Ascending aorta (tissue), 2 donors: Measurements from ENCODE around the gene PFKFB4. TPM values are rescaled to one million over a fixed set of nuclear protein-coding genes. Genes with fewer than 3 reads are reported as not detected.
"Not testable (repeated sequence)": the region's sequence is repeated elsewhere in the genome, so short reads cannot be mapped to it uniquely, and the experiment has no call there.

Experiments
- DNase-seq, 2 donors: peaks; one replicate each; pipeline ENCODE4 v3.0.0-alpha.2; 2019; ENCODE audit warnings: low spot score in 2 of 2
- H3K27ac ChIP-seq, 2 donors: fragments of 200-600 bp; sonication (generic); one replicate each; pipeline ENCODE4 v1.5.1; 2016 to 2017; ENCODE audit warnings: mild to moderate bottlenecking in 1 of 2
- H3K27me3 ChIP-seq: fragments of 200-600 bp; sonication (generic); one replicate; pipeline ENCODE4 v1.5.1; 2017
- H3K36me3 ChIP-seq, 2 donors: fragments of 200-600 bp; sonication (generic); one replicate each; pipeline ENCODE4 v1.5.1; 2016
- H3K4me1 ChIP-seq, 2 donors: fragments of 200-600 bp; sonication (generic); one replicate each; pipeline ENCODE4 v1.5.1; 2016 to 2017; ENCODE audit warnings: mild to moderate bottlenecking in 1 of 2
- H3K4me3 ChIP-seq, 2 donors: fragments of 200-600 bp; sonication (generic); one replicate each; pipeline ENCODE4 v1.5.1; 2016 to 2017; ENCODE audit warnings: mild to moderate bottlenecking in 1 of 2
- H3K9me3 ChIP-seq, 2 donors: fragments of 200-600 bp; sonication (generic); one replicate each; pipeline ENCODE4 v1.5.1; 2016
- CTCF ChIP-seq, 3 experiments: fragments of 200-600 bp in 2 of 3; fragments of 450-650 bp in 1 of 3; sonication (generic) in 2 of 3; IDR thresholded peaks; one replicate each; pipeline ENCODE4 v1.5.1; 2016 to 2019; ENCODE audit warnings: antibody characterized with exemption in 3 of 3, mild to moderate bottlenecking in 1 of 3, moderate library complexity in 1 of 3
- intact Hi-C: fragments of 100-400 bp; cut with DNase I; formaldehyde crosslinking; loops from one replicate; pipeline ENCODE4 v1.15.1; 2023
- total RNA-seq: library from RNA; depleted of rRNA; stranded (reverse); fragments of >200 nt; gene quantifications from one replicate; pipeline ENCODE4 v1.1.0, GENCODE V29; 2016

Gene PFKFB4
- total RNA-seq, 1 donor from 2014 or later: 3.7 TPM

GRCh38 chr3:48535578-48535977 lies 21.0 kb downstream of the PFKFB4 start:
- no peaks in the 10 kb centered on the region for H3K27me3 ChIP-seq
- no peak overlapping the region for H3K4me3 ChIP-seq
- H3K27ac ChIP-seq: no peak overlapping the region
- no peak for DNase-seq
- H3K9me3 ChIP-seq: no peaks in the 10 kb centered on the region
- peaks cover 21 to 44% of the 10 kb centered on the region in 2 donors for H3K36me3 ChIP-seq
- intact Hi-C loops: no loop called here
- TF ChIP-seq CTCF (IDR thresholded peaks at IDR 0.05): no peak
- H3K4me1 ChIP-seq: no peaks in the 10 kb centered on the region

GRCh38 chr3:48532977-48533337 lies 23.6 kb downstream of the PFKFB4 start:
- Histone ChIP-seq H3K27me3 (no peaks in the 10 kb centered on the region), H3K27ac (no peak overlapping the region), H3K36me3 (peaks cover 17 to 32% of the 10 kb centered on the region in 2 donors), H3K9me3 (no peaks in the 10 kb centered on the region), H3K4me3 (no peak overlapping the region), H3K4me1 (no peaks in the 10 kb centered on the region)
- no peak for DNase-seq
- intact Hi-C loops: no loop called here
- no peak for TF ChIP-seq CTCF (IDR thresholded peaks at IDR 0.05)

DNA sequence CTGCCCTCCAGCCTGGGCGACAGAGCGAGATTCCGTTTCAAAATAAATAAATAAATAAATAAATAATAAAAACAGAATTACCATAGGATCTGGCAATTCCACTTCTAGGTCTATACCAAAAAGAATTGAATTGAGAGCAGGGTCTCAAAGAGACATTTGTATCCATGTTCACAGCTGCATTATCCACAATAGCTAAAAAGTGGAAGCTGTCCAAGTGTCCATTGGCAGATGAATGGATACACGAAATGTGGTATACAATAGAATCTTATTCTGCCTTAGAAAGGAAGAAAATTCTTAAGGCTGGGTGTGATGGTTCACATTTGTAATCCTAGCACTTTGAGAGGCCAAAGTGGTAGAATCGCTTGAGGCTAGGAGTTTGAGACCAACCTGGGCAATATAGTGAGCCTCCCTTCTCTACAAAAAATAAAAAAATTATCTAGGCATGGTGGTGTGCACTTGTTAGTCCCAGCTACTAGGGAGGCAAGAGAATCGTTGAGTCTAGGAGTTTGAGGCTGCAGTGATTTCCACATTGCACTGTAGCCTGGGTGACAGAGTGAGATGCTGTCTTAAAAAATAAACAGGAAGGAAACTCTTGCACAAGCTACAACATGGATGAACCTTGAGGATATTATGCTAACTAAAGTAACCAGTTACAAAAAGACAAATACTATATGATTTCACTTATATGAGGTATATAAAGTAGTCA lies 24.2 kb downstream of the PFKFB4 start:
- no peak for TF ChIP-seq CTCF (IDR thresholded peaks at IDR 0.05)
- no peak overlapping the region for H3K27ac ChIP-seq
- DNase-seq: no peak
- H3K4me3 ChIP-seq: no peak overlapping the region
- H3K36me3 ChIP-seq: peaks cover 17 to 35% of the 10 kb centered on the region in 2 donors
- no peaks in the 10 kb centered on the region for H3K4me1 ChIP-seq
- H3K9me3 ChIP-seq: no peaks in the 10 kb centered on the region
- intact Hi-C loops: no loop called here
- H3K27me3 ChIP-seq: no peaks in the 10 kb centered on the region

GRCh38 chr3:48530701-48531100 lies 25.9 kb downstream of the PFKFB4 start:
- DNase-seq, H3K4me3 ChIP-seq, H3K4me1 ChIP-seq, intact Hi-C loops, H3K27me3 ChIP-seq, H3K27ac ChIP-seq, H3K9me3 ChIP-seq: not testable (repeated sequence)
- H3K36me3 ChIP-seq: peaks cover 3 to 19% of the 10 kb centered on the region in 2 donors

GRCh38 chr3:48528754-48529153 lies 27.8 kb downstream of the PFKFB4 start:
- no peak for DNase-seq
- no peak for TF ChIP-seq CTCF (IDR thresholded peaks at IDR 0.05)
- Histone ChIP-seq H3K27me3 (no peaks in the 10 kb centered on the region), H3K9me3 (no peaks in the 10 kb centered on the region), H3K36me3 (peaks cover 0 to 22% of the 10 kb centered on the region in 2 donors), H3K4me1 (no peaks in the 10 kb centered on the region), H3K27ac (no peak overlapping the region), H3K4me3 (no peak overlapping the region)
- intact Hi-C loops: no loop called here

- no peak for DNase-seq
- no peaks in the 10 kb centered on the region for H3K9me3 ChIP-seq
- peaks cover 0 to 27% of the 10 kb centered on the region in 2 donors for H3K36me3 ChIP-seq
- no peaks in the 10 kb centered on the region for H3K27me3 ChIP-seq
- H3K4me3 ChIP-seq: no peak overlapping the region
- no peak for TF ChIP-seq CTCF (IDR thresholded peaks at IDR 0.05)
- no peak overlapping the region for H3K27ac ChIP-seq
- H3K4me1 ChIP-seq: no peaks in the 10 kb centered on the region
- intact Hi-C loops: no loop called here
These were observed 28.6 kb downstream of the PFKFB4 start for GRCh38 chr3:48528048-48528447.
